Muscle layer of colon (tissue), 2 donors: Measurements from ENCODE around the gene PLEKHH1.

ENCODE experiments used
- H3K27ac ChIP-seq: one replicate; pipeline ENCODE4 v1.7.0; 2013; ENCODE audit warnings: low read depth, mild to moderate bottlenecking, low read length, moderate library complexity
- H3K27me3 ChIP-seq, 2 donors: one replicate each; pipeline ENCODE4 v1.7.0; 2013; ENCODE audit warnings: low read length in 2 of 2, mild to moderate bottlenecking in 2 of 2; ENCODE audit not compliant: insufficient read depth in 2 of 2, control insufficient read depth in 1 of 2
- H3K36me3 ChIP-seq: one replicate; pipeline ENCODE4 v1.7.0; 2013; ENCODE audit warnings: mild to moderate bottlenecking, low read length; ENCODE audit not compliant: insufficient read depth
- H3K4me1 ChIP-seq: one replicate; pipeline ENCODE4 v1.7.0; 2013; ENCODE audit warnings: mild to moderate bottlenecking, low read length; ENCODE audit not compliant: insufficient read depth
- H3K4me3 ChIP-seq, 2 donors: one replicate each; pipeline ENCODE4 v1.7.0; 2013; ENCODE audit warnings: low read length in 2 of 2, low read depth in 1 of 2, mild to moderate bottlenecking in 1 of 2, moderate library complexity in 1 of 2
- H3K9ac ChIP-seq: one replicate; pipeline ENCODE4 v1.7.0; 2013; ENCODE audit warnings: low read length
- H3K9me3 ChIP-seq: one replicate; pipeline ENCODE4 v1.7.0; 2013; ENCODE audit warnings: mild to moderate bottlenecking, low read length
- donor health status: abdominal sarcoma.
- donor health status: Adenocarcinoma of cecum.

The PLEKHH1 gene

DNA sequence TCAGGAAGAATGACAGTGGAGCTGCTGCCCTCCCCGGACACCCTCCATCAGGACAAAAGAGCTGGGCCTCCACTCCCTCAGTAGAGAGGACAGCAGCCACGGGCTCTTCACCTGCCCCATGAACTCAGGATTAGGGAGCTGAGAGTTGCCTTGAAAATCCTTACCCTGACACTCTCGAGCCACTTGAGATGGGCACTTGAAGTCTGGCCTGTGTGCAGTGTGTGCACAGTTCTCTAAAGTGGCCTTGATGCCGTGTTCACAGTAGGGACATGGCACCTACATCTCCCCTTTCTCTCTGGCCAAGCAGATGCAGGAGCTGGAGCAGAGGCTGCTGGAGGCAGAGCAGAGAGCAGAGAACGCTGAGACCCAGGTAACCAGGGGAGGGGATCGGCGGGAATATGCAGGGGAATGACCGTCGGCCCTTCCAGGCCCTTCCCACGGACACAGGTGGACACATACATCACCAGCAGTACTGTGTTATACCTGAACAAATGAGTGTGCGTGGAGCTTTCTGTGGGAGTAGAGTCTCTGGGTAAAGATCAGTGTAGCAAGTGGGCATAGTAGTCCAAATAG lies 22.5 kb downstream of the PLEKHH1 start:
- no peaks in the 10 kb centered on the region for H3K4me1 ChIP-seq
- no peaks in the 10 kb centered on the region for H3K9me3 ChIP-seq
- no peaks in the 10 kb centered on the region for H3K27me3 ChIP-seq
- H3K27ac ChIP-seq = no peak overlapping the region
- no peak overlapping the region for H3K9ac ChIP-seq
- no peaks in the 10 kb centered on the region for H3K36me3 ChIP-seq
- H3K4me3 ChIP-seq = no peak overlapping the region

DNA sequence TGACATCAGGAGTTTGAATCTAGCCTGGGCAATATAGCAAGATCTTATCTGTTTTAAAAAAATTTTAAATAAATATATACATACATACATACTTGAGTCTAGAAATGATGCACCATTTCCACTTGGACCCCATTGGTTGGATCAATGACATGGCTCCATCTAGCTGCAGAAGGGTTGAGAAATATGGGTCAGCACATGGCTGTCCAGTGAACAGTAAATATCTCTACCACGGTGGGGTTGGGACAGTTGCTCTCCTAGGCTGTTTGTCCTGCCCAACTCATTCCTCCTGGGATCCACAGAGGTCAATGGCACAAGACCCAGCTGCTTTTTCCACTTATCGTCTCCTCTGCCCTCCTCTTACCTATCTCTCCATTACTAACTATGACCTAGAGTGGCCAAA lies 23.6 kb downstream of the PLEKHH1 start:
- no peak overlapping the region for H3K27ac ChIP-seq
- no peaks in the 10 kb centered on the region for H3K4me1 ChIP-seq
- H3K27me3 ChIP-seq = no peaks in the 10 kb centered on the region
- no peak overlapping the region for H3K4me3 ChIP-seq
- H3K9ac ChIP-seq = no peak overlapping the region
- H3K9me3 ChIP-seq = no peaks in the 10 kb centered on the region
- no peaks in the 10 kb centered on the region for H3K36me3 ChIP-seq

DNA sequence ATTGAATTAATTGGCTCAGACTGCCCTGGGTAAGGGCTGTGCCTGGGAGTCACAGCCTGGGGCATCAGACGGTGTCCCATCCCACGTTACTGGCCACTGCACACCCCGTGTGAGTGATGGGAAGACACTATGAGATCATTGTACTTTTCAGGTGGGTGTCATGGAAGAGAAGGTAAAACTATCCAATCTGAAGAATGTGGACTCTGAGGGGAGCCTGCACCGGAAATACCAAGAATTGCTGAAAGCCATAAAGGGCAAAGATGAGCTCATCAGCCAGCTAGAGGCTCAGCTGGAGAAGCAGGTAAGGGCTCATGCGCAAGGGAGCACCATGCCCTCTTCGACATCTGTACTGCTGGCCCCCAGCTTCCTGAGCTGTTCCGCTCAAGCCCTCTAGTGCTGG lies 24.0 kb downstream of the PLEKHH1 start:
- no peak overlapping the region for H3K4me3 ChIP-seq
- H3K27me3 ChIP-seq = no peaks in the 10 kb centered on the region
- no peak overlapping the region for H3K9ac ChIP-seq
- H3K4me1 ChIP-seq = no peaks in the 10 kb centered on the region
- H3K27ac ChIP-seq = no peak overlapping the region
- H3K36me3 ChIP-seq = no peaks in the 10 kb centered on the region
- H3K9me3 ChIP-seq = no peaks in the 10 kb centered on the region

DNA sequence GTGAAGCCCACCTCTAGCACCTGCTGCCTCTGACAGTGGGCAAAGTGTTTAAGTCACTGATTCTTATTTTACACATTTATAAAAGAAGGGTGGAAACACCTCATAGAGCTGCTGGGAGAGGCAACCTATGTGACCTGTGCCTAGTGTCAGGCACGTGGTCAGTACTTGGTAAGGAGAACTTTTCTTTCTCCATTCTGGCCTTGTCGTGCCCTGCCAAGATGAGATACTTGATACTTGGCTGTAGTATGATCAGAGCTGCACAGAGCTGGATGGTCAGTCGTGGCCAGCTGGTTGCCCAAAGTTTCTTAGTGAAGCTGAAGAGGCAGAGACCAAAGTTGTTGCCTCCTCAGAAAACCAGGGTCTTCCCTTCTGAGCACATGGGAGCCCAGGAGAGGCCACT lies 24.6 kb downstream of the PLEKHH1 start:
- H3K9ac ChIP-seq = no peak overlapping the region
- no peaks in the 10 kb centered on the region for H3K27me3 ChIP-seq
- H3K4me1 ChIP-seq = no peaks in the 10 kb centered on the region
- no peaks in the 10 kb centered on the region for H3K9me3 ChIP-seq
- no peak overlapping the region for H3K4me3 ChIP-seq
- no peaks in the 10 kb centered on the region for H3K36me3 ChIP-seq
- no peak overlapping the region for H3K27ac ChIP-seq

DNA sequence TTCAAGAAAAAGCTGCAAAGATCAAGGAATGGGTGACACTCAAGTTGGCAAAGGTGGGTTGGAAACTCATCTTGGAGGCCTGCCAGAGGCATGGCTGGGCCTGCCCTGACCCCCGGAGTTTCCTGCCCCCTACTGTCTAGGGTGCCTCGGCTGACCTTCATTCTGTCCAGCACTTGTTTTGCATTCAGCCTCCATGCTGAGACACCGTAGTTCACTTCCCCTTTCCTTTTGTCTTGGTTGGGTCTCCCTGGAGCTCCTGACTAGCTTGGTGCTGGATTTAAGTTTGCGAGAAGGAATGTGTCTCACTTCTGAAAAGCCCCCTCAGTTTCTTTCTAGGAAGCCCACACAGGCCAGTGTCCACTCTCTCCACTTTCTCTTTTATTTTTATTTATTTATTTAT lies 26.5 kb downstream of the PLEKHH1 start:
- Histone ChIP-seq H3K4me3 (no peak overlapping the region), H3K27me3 (no peaks in the 10 kb centered on the region), H3K27ac (no peak overlapping the region), H3K36me3 (no peaks in the 10 kb centered on the region), H3K9me3 (no peaks in the 10 kb centered on the region), H3K4me1 (no peaks in the 10 kb centered on the region), H3K9ac (no peak overlapping the region)

DNA sequence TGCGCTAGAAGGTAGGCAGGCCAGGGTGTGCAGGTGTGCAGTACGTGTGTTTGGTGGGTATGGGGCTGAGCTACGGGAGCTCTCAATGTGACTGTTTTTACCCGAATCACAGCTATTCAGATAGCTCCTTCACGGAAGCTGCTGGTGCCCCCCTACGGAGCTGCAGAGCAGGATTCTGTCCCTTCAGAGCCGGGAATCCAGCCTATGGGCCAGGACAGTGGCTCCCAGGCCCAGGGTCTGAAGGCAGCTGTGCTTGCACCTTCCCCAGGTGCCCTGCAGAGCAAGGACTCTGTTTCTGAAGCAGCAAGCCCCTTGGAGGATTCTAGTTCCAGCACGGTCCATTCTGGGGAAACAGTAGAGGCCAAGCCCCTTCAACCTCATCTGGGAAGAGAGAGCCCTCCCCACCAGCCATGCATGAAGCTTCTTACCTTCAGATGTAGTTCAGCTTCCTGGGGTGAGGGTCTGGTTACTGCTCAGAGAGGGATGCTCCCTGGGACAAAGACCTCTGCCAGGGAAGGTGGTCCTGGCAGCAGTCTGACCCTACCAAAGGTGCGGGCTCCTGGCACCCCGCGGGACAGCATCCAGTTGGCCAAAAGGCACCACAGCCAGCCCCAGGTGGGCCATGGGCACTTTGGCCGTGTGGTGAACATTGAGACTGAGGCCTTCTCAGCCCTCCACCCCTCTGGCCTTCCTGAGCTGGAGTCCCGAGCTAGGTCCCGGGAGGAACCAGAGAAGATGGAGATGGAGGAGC lies 29.1 kb downstream of the PLEKHH1 start:
- no peak overlapping the region for H3K9ac ChIP-seq
- no peak overlapping the region for H3K27ac ChIP-seq
- H3K36me3 ChIP-seq = no peaks in the 10 kb centered on the region
- no peaks in the 10 kb centered on the region for H3K4me1 ChIP-seq
- no peak overlapping the region for H3K4me3 ChIP-seq
- no peaks in the 10 kb centered on the region for H3K9me3 ChIP-seq
- no peaks in the 10 kb centered on the region for H3K27me3 ChIP-seq

DNA sequence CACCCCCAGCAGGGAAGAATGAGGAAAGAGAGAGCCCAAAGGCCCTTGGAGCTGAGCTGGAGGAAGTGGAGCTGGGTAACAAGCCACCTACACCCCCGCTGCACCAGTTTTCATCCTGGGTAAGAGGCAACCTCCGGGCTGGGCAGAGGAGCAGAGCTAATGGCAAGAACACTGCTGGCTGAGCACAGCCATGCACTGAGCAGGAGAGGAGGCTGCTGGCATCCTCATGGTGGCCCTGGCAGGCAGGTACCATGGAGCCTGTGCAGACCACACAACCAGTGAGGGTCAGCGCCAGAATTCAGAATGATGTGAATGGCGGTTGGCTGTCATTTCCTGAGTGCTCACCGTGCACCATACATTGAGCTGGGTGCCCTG lies 29.7 kb downstream of the PLEKHH1 start:
- Histone ChIP-seq H3K9ac (no peak overlapping the region), H3K36me3 (no peaks in the 10 kb centered on the region), H3K27ac (no peak overlapping the region)

DNA sequence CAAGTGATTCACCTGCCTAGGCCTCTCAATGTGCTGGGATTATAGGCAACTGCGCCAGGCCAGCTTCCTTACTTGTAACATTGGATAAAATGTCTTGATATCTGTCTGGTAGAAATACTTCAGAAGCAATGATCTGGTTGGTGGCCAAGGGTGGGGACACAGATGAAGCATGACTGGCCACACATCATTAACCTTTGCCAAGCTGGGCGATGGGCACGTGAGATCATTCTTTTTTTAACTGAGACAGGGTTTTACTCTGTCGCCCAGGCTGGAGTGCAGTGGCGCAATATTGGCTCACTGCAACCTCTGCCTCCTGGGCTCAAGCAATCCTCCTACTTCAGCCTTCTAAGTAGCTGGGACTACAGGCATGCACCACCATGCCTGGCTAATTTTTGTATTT lies 31.1 kb downstream of the PLEKHH1 start:
- Histone ChIP-seq H3K36me3 (no peaks in the 10 kb centered on the region), H3K4me1 (no peaks in the 10 kb centered on the region), H3K9me3 (no peaks in the 10 kb centered on the region), H3K27me3 (no peaks in the 10 kb centered on the region), H3K9ac (no peak overlapping the region), H3K4me3 (no peak overlapping the region), H3K27ac (no peak overlapping the region)

More for the DNA sequence above, 29.7 kb downstream of the PLEKHH1 start:
- H3K4me3 ChIP-seq = no peak overlapping the region
- no peaks in the 10 kb centered on the region for H3K4me1 ChIP-seq
- H3K9me3 ChIP-seq = no peaks in the 10 kb centered on the region
- H3K27me3 ChIP-seq = no peaks in the 10 kb centered on the region

DNA sequence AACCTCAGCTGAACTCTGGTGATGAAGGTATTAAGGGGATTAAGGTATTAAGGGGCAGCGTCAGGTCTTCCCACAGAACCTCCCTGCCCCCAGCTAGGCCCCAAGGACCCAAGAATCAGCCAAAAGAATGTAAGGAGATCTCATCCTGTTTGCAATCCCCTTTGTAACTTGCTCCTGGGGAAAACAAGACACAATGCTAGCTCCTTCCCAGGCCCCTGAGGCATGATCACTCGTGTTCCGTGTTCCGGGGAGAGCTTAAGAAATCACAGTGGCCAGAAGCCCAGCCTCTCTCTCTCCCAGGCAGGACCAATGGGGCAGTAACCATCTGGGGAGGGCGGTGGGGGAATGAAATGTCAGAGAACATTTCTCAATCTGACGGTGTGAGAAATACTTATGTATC lies 33.8 kb downstream of the PLEKHH1 start:
- no peak overlapping the region for H3K4me3 ChIP-seq
- H3K27me3 ChIP-seq = no peaks in the 10 kb centered on the region
- H3K36me3 ChIP-seq = no peaks in the 10 kb centered on the region
- no peak overlapping the region for H3K9ac ChIP-seq
- H3K27ac ChIP-seq = no peak overlapping the region
- no peaks in the 10 kb centered on the region for H3K4me1 ChIP-seq
- H3K9me3 ChIP-seq = no peaks in the 10 kb centered on the region

DNA sequence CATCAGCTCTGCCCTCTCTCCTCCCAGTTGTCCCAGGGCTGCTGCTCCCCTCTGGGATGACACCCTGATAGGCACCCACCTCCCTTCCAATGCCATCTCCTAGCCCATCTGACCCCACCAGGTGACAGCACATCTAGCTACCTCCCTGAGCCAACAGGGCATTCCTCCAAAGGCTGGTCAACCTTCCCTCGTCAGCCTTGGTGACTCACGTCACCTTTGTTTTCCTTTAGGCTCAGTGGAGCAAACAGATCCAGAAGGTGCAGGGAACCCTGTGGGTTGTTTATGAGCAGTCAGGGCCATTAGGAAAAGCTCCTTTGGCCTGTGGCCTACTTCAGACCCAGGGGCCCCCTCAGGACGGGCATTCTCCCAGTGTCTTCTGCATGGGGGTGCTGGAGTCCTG lies 34.6 kb downstream of the PLEKHH1 start:
- Histone ChIP-seq H3K9me3 (no peaks in the 10 kb centered on the region), H3K4me1 (no peaks in the 10 kb centered on the region), H3K9ac (no peak overlapping the region), H3K4me3 (no peak overlapping the region), H3K27me3 (no peaks in the 10 kb centered on the region), H3K27ac (no peak overlapping the region), H3K36me3 (no peaks in the 10 kb centered on the region)

DNA sequence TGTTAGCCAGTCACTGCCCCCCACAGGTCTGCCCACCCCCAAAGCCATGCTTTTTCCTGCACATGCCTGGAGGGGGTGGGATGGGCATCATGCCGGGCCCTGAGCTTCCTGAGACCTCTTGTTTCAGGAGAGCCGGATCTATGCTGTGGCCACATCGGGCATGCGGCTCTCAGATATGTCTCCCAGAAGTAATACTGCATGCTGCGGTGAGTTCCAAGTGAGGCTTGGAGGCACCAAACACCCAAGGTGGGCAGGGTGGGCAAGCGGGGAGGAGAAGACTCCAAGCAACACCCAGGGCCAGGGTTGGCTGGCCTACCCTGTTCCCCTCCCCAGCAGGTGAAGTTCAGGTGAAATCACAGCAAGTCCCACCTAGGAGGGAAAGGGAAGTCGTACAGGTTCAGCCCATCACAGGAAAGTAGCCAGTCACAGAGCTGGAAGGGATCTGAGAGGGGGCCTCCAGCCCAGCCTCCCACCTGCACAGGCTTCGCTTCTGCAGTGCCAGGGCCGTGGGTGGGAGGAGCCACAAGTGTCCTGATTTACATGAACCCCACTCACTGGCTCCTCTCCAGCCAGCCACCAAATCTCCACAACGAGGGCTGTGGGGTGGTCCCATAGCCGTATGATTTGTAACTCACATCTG lies 36.0 kb downstream of the PLEKHH1 start:
- H3K27me3 ChIP-seq = no peaks in the 10 kb centered on the region
- no peaks in the 10 kb centered on the region for H3K4me1 ChIP-seq
- no peak overlapping the region for H3K27ac ChIP-seq
- H3K9ac ChIP-seq = no peak overlapping the region
- no peak overlapping the region for H3K4me3 ChIP-seq
- no peaks in the 10 kb centered on the region for H3K9me3 ChIP-seq
- no peaks in the 10 kb centered on the region for H3K36me3 ChIP-seq
